Activated CD8-positive, alpha-beta memory T cell treated with anti-CD3 and anti-CD28 coated beads, Interleukin-2, amount 50 U/mL, for 24 hours (primary cell): Measurements from ENCODE around the gene PCDH17.

Experiments
- DNase-seq: peaks from one replicate; pipeline ENCODE4 v3.0.0-alpha.2; 2020; ENCODE audit errors: extremely low read depth

The PCDH17 gene, protein sequence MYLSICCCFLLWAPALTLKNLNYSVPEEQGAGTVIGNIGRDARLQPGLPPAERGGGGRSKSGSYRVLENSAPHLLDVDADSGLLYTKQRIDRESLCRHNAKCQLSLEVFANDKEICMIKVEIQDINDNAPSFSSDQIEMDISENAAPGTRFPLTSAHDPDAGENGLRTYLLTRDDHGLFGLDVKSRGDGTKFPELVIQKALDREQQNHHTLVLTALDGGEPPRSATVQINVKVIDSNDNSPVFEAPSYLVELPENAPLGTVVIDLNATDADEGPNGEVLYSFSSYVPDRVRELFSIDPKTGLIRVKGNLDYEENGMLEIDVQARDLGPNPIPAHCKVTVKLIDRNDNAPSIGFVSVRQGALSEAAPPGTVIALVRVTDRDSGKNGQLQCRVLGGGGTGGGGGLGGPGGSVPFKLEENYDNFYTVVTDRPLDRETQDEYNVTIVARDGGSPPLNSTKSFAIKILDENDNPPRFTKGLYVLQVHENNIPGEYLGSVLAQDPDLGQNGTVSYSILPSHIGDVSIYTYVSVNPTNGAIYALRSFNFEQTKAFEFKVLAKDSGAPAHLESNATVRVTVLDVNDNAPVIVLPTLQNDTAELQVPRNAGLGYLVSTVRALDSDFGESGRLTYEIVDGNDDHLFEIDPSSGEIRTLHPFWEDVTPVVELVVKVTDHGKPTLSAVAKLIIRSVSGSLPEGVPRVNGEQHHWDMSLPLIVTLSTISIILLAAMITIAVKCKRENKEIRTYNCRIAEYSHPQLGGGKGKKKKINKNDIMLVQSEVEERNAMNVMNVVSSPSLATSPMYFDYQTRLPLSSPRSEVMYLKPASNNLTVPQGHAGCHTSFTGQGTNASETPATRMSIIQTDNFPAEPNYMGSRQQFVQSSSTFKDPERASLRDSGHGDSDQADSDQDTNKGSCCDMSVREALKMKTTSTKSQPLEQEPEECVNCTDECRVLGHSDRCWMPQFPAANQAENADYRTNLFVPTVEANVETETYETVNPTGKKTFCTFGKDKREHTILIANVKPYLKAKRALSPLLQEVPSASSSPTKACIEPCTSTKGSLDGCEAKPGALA (N-terminal part only)

DNA sequence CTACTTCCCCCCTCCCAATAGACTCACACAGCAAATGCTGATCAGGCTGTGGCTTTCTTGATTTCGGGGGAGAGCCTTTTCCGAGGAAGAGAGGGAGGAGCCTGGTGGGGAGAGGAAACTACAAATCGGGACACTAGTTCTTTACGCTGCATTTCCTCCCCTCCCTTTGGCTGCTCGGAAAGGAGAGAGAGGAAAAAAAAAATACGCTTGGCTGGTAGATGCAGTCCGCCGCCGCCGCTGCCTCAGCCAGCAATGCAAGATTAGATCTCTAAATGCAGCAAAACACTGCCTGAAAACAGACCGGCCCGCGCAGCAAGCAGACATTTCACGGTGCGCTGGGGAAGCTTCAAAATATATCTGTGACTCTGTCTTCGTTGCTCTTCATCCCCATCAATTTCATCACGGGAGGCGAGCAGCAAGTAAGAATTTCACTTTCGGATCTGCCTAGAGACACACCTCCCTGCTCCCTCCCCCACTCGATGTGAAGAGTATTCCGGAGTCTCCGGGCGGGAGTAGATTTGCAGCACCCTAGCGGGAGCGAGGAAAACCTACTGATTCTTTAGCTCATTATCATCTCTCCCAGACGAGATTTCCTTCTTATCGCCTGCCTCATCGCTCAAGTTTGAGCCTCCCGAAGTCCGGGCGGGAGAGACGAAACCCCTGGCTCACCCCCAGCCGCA is at the start of gene PCDH17:
PCDH17 (plus strand) TSS at position 149 of the 680 bp plus-strand sequence. CDS start 803 bp downstream, outside the sequence.
- DNase-seq = no peak

DNA sequence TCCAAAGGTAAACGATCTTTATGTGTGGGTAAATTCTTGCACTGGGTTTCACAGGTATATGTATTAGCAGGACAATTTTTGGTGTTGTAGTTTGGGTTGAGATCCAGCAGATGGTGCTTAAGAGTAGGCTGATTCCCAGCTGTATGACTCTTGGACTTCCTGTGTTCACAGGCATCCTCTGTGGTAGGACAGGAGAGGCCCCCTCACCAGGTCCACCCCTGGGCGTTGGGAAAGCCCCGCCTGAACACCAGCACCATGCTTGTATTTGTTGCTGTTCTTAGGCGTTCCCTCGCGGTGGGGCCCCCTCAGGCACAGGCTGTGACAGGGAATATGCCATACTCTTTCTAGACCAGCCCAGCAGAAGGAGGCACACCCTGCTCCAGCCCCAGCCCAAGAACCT is 49.5 kb upstream of the PCDH17 start:
- DNase-seq = no peak

DNA sequence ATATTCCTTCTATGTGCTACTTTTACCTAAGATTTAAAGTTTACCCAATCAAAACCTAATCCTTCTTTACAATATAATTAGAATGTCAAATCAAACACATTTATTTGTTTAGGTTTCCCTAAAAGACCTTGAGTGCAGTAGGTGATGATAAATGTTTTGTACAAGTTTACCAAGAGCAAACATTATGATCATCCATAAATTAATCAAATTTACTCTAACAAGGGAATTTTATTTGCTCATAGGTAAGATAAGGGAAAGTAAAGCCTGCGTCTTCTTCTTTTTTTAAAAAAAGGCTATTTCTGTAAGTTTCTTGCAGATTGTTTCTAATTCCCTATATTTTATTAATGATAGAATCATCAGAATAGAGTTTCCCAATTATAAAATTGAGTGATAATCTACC is 48.0 kb upstream of the PCDH17 start:
- DNase-seq = no peak

DNA sequence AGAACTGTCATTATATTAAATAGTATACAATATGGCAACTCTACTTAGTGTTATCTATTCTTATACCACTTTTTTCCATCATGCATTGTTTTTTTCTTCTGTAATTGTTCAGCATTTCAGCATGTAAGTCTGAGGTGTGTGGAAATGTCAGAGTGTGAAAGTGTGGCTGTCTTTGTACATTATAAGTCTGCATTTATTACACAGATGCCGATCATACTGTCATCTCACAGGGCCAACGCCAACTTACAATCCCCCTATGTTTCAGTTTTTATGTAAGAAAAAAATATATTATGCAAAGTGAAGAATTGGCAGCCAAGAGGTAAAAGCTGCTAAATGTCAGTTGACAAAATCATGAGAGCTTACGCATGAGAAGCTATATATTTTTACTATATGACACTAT is 42.9 kb upstream of the PCDH17 start:
- no peak for DNase-seq

DNA sequence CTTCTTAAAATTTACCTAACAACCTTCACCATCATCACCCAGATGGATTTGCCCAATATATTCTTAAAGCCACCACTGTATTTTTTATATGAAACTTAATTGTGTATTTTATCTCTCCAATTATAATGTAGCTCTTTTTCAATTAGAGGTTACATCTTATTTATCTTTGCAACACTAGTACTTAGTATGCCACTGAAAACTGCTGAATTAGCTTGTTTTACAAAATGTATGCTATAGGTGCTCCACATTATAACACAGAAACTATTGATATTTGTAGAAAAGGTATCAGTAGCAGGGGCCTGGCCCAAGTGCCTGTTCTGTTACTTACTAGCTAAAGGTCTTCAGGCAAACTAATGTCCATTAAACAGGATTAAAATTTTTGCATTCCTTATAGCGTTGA is 35.8 kb upstream of the PCDH17 start:
- no peak for DNase-seq

DNA sequence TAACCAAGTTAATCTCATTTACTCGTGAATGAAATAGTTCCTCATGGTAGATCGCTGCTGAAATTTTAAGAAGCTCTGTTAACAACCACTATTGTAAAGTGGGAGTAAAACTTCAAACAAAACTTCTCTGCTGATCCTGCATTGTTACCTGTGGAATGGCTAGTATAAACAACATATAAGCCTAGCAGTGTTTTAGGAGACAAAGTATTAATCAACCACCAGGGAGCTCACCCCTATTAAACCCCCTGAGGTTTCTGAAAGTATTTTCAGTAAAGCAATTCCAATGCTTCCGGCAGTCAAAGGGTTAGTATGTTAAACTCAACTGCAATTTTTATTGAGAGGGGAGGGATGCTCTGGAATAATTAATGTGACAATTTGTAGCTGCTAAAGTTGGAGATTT is 30.0 kb upstream of the PCDH17 start:
- no peak for DNase-seq

DNA sequence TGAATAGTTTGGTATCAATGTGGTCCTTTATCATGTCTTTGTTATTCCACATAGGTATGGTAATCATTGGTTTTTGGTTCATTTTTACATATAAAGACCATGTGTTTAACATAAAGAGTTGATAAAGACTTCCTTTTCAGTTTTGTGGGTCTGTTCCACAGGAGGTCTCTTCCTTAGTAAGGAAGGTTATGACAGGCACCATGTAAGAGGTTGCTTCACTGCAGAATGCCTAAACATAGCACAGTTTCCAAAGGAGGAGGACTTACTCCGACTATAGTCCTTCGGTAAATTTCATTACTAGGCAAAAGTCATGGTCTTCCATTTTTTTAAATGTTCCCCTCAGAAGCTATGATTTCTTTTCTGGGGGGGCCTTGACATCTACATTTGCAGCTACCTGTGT is 27.1 kb upstream of the PCDH17 start:
- DNase-seq = no peak

DNA sequence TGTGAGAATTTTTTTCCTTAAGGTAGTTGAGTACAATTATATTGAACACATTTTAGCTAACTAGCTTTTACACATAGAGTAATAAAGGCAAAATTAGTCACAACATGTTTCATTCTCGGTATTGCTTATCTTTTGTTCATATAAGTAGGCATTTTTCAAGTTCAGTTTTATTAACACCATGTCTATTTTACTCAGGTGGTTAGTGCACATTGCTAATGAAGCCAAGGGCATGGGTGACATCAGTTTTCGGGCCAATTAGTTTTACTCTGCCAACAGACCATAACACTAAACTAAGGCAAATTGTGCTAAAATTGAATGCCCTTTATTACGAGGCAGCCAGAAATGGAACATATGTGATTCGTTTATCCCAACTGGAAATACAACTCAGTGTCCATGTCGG is 19.6 kb upstream of the PCDH17 start:
- DNase-seq = no peak

DNA sequence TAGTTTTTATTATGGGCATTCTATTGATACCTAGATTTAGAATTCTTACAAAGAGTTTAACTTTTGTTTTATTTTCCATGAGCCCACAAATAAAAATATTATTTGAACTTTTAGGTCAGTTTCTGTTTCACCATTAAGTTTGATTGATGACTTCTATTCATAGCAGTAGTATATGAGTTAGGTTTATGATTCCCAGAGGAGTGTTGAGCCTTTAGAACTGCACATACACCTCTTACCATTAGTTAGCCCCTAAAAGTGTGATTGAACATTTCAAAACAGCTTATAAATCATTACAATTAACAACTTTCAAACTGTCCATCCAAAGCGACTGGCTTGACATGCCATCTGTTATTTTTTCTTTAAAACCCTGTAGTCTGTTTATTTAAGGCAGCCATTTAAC is 19.0 kb upstream of the PCDH17 start:
- DNase-seq = no peak

DNA sequence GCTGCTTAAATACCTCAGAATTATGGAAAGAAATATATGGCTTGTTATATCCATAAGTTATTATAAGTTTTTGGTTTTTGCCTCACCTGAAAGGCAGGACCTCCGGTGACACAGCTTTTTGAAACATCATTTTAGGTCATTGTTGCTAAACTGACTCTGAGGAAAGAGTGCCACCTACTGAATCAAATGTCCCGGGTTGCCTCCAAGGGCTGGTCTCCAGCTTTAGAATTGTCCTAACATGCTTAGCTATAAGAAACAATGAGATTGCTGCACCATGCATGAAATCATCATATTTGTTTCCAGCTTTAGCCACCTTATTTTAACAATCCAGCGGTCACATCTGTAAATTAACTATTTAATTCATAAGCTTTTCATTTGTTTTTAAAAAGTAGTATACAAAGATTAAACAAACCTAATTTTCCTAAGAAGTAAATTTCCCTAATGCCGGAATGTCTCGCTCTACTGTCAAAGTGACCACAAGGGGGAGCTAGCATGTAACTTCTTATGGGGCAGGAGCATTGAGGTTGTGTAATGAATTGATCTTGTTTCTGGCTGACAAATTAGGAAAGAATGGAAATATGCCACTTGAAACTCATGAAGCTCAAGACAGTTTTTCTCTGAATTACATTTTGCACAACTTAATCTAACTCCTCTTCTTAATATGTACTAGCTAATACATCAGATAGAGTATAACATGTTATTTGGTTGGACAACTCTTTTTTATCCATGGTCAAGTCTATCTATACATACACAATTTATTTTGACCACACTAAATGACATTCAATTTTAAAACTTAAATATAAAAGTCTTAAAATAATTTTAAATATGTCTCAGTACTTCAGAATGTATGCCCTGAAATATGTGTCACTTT is 6.7 kb upstream of the PCDH17 start:
- no peak for DNase-seq

DNA sequence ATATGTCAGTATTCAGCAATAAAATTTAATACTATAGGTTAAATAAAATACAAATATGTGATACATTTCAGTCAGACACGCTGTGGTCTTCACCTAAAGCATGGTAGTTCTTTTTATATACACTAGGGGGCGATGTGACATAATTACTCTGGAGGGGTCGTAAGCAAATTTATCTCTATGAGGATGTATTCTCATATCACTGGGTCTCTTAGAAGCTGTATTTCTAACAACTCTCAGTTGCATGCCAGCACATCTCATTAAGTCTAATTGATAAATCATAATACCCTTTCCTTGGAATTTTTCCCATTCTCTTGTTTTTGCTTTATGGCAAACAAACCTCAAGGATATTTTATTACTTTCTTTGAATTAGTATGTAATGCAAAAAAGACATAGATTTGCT is 3.9 kb upstream of the PCDH17 start:
- DNase-seq = no peak

DNA sequence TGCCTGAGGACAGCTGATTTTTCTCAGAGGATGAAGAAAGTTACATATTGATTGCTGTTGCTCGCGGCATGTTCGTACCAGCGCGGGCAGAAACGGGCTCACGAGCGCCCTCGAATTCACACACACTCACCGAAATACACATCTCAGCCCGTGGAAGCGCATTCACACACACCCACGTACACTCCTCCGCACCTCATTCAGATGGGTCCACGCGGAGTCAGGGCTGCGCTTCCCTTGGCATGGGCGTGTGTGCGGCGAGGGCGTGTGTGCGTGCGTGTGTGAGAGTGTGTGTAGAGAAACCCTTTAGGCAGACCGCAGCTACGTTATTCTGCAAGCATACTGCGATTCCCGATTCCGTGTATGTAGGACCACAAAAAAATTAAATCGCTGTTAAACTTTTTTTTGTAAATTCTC is 2.1 kb upstream of the PCDH17 start:
- no peak for DNase-seq

DNA sequence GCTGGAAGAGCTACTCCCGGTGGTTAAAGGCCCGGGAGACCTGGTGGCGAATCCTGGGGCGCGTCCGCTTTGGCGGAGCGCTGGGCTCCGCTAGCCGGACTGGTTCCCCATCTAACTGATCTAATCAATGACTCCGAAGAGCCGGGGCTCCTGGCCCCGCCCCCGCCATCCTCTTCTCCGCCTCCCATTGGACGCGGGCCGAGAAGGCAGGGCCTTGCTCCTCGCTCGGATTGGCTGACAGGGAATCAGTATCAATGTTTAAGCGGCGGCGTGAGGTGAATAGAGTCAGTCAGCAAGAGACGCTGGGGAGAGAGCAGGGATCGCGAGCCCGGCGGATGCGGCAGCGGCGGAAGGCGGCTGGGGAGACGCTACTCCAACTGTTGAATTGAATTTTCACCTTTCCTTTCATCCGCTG is 1.7 kb upstream of the PCDH17 start:
- DNase-seq = no peak

DNA sequence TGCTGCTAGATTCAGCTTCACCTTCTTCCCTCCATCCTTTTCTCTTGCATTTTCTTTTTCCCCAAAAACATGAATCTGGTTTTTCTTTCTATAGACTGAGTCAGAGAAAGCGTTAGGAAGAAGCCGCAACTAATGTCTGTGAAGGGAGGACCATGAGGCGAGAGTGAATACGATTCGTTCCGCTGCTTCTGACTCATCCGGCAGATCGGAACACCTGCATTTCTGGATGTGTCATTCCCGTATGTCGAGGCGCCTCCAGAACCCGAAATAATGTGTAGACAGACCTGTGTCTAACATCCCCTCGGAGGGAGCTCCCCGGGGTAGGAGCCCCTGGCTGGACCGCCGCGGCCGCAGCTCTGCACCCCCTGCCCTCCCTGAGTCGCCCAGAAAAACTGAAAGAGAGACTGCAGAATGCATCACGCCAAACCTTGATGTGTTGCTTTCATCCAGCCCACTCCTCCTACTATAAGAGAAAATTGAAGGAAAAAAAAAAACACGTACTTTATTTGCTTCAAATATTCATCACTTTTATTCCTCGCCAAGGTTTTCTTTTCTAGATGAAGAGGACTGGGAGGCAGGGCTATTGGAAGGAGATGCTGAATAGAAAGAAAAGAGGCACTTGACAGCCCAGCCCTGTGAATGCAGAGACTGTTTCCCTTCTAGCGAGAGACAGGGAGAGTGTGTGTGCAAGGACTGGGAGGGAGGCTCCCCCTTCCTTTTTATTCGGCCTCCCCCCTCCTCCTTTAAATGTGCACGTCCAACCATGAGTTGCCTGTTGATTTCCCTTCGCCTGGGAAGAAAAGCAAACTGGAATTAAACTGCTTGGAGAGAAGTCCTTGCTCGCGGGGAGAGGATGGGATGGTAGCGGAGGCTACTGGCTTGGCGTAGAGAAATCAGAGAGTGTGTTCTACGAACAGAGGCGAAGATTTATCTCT is 616 bp upstream of the PCDH17 start:
- DNase-seq = no peak

DNA sequence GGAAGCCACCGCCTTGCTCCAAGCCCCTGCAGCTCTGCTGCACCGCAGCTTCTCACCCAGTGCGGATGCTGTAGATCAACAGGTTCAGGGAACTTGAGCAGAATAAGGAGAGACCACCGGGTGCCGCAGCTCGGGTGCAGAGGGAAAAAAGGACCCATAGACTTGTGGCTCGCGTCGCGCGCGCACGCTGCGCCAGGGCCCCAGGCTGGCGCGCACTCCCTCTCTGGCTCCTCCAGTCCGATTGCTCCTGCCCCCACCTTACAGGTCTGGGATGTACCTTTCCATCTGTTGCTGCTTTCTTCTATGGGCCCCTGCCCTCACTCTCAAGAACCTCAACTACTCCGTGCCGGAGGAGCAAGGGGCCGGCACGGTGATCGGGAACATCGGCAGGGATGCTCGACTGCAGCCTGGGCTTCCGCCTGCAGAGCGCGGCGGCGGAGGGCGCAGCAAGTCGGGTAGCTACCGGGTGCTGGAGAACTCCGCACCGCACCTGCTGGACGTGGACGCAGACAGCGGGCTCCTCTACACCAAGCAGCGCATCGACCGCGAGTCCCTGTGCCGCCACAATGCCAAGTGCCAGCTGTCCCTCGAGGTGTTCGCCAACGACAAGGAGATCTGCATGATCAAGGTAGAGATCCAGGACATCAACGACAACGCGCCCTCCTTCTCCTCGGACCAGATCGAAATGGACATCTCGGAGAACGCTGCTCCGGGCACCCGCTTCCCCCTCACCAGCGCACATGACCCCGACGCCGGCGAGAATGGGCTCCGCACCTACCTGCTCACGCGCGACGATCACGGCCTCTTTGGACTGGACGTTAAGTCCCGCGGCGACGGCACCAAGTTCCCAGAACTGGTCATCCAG is 964 bp downstream of the PCDH17 start:
- no peak for DNase-seq

DNA sequence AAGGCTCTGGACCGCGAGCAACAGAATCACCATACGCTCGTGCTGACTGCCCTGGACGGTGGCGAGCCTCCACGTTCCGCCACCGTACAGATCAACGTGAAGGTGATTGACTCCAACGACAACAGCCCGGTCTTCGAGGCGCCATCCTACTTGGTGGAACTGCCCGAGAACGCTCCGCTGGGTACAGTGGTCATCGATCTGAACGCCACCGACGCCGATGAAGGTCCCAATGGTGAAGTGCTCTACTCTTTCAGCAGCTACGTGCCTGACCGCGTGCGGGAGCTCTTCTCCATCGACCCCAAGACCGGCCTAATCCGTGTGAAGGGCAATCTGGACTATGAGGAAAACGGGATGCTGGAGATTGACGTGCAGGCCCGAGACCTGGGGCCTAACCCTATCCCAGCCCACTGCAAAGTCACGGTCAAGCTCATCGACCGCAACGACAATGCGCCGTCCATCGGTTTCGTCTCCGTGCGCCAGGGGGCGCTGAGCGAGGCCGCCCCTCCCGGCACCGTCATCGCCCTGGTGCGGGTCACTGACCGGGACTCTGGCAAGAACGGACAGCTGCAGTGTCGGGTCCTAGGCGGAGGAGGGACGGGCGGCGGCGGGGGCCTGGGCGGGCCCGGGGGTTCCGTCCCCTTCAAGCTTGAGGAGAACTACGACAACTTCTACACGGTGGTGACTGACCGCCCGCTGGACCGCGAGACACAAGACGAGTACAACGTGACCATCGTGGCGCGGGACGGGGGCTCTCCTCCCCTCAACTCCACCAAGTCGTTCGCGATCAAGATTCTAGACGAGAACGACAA is 1.8 kb downstream of the PCDH17 start:
- DNase-seq = no peak

DNA sequence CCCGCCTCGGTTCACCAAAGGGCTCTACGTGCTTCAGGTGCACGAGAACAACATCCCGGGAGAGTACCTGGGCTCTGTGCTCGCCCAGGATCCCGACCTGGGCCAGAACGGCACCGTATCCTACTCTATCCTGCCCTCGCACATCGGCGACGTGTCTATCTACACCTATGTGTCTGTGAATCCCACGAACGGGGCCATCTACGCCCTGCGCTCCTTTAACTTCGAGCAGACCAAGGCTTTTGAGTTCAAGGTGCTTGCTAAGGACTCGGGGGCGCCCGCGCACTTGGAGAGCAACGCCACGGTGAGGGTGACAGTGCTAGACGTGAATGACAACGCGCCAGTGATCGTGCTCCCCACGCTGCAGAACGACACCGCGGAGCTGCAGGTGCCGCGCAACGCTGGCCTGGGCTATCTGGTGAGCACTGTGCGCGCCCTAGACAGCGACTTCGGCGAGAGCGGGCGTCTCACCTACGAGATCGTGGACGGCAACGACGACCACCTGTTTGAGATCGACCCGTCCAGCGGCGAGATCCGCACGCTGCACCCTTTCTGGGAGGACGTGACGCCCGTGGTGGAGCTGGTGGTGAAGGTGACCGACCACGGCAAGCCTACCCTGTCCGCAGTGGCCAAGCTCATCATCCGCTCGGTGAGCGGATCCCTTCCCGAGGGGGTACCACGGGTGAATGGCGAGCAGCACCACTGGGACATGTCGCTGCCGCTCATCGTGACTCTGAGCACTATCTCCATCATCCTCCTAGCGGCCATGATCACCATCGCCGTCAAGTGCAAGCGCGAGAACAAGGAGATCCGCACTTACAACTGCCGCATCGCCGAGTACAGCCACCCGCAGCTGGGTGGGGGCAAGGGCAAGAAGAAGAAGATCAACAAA is 2.6 kb downstream of the PCDH17 start:
- DNase-seq = no peak
